ENCODE data around the gene TCF23. TPM values are rescaled to one million over a fixed set of nuclear protein-coding genes. Genes with fewer than 3 reads are reported as not detected.

Gene TCF23
- total RNA-seq, 1 donor from 2014 or later: not detected

- H3K27ac Mint-ChIP-seq (ENCODE audit: unreplicated experiment): no peak overlapping the region
- H3K27me3 Mint-ChIP-seq (ENCODE audit: low read depth): peaks cover 24% of the 10 kb centered on the region
- no peaks in the 10 kb centered on the region for H3K4me1 Mint-ChIP-seq
- H3K4me3 Mint-ChIP-seq: no peak overlapping the region
- no peak for TF ChIP-seq CTCF (conservative IDR thresholded peaks at IDR 0.05)
- no peak for DNase-seq (ENCODE audit: low read depth, low spot score)
- no peaks in the 10 kb centered on the region for H3K9me3 Mint-ChIP-seq
- H3K36me3 Mint-ChIP-seq (ENCODE audit: low read depth): no peaks in the 10 kb centered on the region
These were observed 33.5 kb downstream of the TCF23 start for GRCh38 chr2:27182346-27182745.

- Mint-ChIP-seq H3K27ac (ENCODE audit: unreplicated experiment) (no peak overlapping the region), H3K36me3 (ENCODE audit: low read depth) (no peaks in the 10 kb centered on the region), H3K27me3 (ENCODE audit: low read depth) (peaks cover 19% of the 10 kb centered on the region), H3K9me3 (no peaks in the 10 kb centered on the region), H3K4me3 (no peak overlapping the region), H3K4me1 (no peaks in the 10 kb centered on the region)
- no peak for DNase-seq (ENCODE audit: low read depth, low spot score)
- TF ChIP-seq CTCF (conservative IDR thresholded peaks at IDR 0.05): no peak
These were observed 35.3 kb downstream of the TCF23 start for GRCh38 chr2:27184115-27184514.

- no peaks in the 10 kb centered on the region for H3K36me3 Mint-ChIP-seq (ENCODE audit: low read depth)
- TF ChIP-seq CTCF (conservative IDR thresholded peaks at IDR 0.05): no peak
- H3K4me3 Mint-ChIP-seq: no peak overlapping the region
- DNase-seq (ENCODE audit: low read depth, low spot score): no peak
- no peaks in the 10 kb centered on the region for H3K4me1 Mint-ChIP-seq
- peaks cover 14% of the 10 kb centered on the region for H3K27me3 Mint-ChIP-seq (ENCODE audit: low read depth)
- no peaks in the 10 kb centered on the region for H3K9me3 Mint-ChIP-seq
- no peak overlapping the region for H3K27ac Mint-ChIP-seq (ENCODE audit: unreplicated experiment)
These were observed 36.7 kb downstream of the TCF23 start for GRCh38 chr2:27185331-27186026.

- Mint-ChIP-seq H3K27ac (ENCODE audit: unreplicated experiment) (no peak overlapping the region), H3K9me3 (no peaks in the 10 kb centered on the region), H3K4me3 (no peak overlapping the region), H3K36me3 (ENCODE audit: low read depth) (no peaks in the 10 kb centered on the region), H3K27me3 (ENCODE audit: low read depth) (peaks cover 9% of the 10 kb centered on the region), H3K4me1 (no peaks in the 10 kb centered on the region)
- TF ChIP-seq CTCF (conservative IDR thresholded peaks at IDR 0.05): no peak
- no peak for DNase-seq (ENCODE audit: low read depth, low spot score)
These were observed 38.0 kb downstream of the TCF23 start for GRCh38 chr2:27186613-27187345.

- no peak for TF ChIP-seq CTCF (conservative IDR thresholded peaks at IDR 0.05)
- H3K4me3 Mint-ChIP-seq: no peak overlapping the region
These were observed 41.2 kb downstream of the TCF23 start for GRCh38 chr2:27189989-27190388.

More at GRCh38 chr2:27189989-27190388, 41.2 kb downstream of the TCF23 start:
- H3K36me3 Mint-ChIP-seq (ENCODE audit: low read depth): no peaks in the 10 kb centered on the region
- no peak overlapping the region for H3K27ac Mint-ChIP-seq (ENCODE audit: unreplicated experiment)
- H3K4me1 Mint-ChIP-seq: no peaks in the 10 kb centered on the region
- peaks cover 2% of the 10 kb centered on the region for H3K27me3 Mint-ChIP-seq (ENCODE audit: low read depth)
- no peak for DNase-seq (ENCODE audit: low read depth, low spot score)
- H3K9me3 Mint-ChIP-seq: no peaks in the 10 kb centered on the region

Data from neural crest cell (in vitro differentiated cells).